GM18870 (cell line): Measurements from ENCODE around the gene MYCBP2.

Experiments used
- ATAC-seq: cut with Tn5 transposase; IDR thresholded peaks from one replicate; pipeline ENCODE4 v1.9.1; 2021; ENCODE audit warnings: moderate library complexity; ENCODE audit not compliant: unreplicated experiment

Gene MYCBP2

DNA sequence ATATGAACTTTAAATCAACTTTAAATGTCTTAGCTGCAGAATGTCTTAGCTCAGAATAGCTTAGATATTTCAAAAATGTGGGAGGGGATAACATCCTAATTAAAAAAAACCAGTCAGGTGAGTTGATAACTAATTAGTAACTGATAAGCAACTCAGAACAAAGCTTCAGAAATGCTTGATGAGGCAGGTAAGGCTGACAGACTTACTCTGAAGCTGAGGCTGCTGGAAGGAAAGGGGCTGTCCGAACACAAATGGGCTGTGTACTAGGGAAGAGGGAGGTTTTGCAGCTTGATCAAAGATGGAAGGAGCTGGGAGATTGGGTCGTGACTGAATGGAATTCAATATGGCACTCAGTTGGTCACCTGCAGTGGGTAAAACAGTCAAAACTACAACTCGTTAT is 208.8 kb downstream of the MYCBP2 start:
- no peak for ATAC-seq

DNA sequence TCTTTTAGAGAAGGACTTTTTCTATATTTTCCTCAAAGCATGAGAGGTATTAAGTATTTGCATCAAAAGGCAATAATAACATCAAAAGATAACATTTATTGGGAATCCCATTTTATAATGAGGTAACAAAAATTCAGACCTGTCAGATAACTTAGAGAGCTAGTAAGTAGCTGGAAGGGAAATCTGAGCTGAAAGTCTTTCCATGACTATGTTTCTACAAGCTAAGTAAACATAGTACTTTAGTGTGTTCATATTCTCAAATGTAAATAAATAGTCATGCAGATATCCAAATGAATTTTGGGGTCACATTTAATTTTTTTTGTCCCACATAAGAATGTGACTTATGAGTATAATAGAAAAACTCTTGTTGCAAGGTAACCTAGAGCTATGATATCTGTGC is 212.6 kb downstream of the MYCBP2 start:
- ATAC-seq: no peak

DNA sequence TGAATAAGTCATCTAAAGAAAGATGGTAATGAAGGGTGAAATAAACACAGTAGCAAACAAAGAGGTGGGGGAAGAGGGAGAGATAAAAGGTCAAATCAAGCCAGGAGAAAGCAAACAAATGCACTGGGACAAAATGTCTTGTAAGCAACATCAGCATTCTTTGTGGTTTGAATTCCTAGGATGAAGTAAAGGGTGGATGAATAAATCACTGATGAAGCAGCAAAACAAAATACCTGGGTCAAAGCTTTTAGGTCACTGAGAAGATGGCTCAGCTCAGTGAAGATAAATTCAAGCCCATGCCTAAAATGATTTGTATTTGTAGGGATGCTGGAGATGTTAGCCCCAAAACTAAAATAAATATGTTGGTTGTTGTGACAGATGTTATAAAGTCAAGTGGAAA is 213.4 kb downstream of the MYCBP2 start:
- no peak for ATAC-seq

DNA sequence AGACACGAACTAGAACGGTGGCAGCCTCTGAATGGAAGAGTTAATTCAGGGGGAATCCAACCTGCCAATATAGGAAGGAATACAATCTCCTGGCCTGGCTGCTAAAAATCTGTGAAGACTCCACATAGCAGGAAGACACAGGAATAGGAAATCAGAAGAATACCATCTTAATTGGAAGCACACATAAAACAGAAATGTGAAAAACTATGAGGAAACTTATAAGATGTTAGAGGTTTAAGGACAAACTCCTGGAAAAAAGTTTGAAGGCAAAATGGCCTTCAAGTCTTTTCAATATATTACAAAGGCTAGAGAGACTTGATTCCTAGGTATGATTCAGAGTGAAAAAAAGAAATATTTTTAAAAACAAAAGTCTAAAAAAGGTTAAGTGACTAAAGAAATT is 221.8 kb downstream of the MYCBP2 start:
- no peak for ATAC-seq

DNA sequence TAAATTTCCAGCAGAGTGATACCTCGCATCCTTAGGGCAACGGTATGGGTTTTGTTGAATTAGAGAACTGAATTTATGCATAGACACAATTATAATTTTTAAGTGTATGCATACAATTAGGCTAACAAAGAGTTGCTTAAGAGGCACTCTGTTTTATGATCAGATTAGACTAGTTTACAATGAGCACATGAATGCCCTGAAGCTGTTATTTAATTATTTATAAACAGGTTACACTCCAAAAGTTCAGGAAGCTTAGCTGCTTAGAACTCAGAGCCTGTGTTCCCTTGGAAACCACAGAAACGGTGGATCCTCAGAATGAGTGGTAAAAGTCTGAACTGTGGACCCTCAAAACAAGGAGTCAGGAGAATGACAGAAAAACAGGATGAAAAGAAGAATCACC is 227.5 kb downstream of the MYCBP2 start:
- no peak for ATAC-seq

DNA sequence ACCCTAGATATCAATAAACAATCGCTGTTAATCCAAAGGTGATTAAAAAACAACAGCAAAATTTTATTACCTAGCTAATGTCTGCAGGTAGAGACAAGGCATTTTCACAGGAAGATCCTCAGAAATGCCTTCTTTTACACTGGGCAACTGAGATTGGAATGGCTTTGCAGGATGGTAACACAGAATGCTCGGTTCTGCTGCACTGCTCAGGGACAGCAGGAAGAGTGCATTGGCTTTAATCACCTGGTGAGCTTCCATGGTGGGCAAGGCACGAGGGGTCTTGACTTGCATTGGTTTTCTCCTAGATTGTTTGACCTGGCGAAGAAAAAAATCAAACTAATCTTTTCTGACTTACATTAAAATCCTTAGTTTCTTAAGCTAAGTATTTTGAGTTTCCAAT is 231.6 kb downstream of the MYCBP2 start:
- no peak for ATAC-seq

DNA sequence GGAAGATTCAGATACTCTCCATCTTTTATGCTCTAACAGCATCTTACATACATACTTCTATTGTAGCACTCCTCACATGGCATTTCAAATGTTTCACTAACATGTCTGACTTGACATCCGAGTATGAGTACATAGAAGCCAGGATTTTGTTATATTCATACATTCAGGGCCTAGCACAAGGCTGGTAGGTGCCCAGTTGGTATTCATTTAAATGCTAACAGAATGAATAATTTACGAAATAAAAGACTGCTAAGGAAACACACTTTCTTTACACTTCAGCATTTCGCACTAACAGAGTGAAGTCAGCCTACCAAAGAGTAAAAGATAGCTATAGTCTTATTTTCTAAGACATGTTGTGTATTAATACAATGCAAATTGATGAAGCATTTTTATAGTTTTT is 232.1 kb downstream of the MYCBP2 start:
- no peak for ATAC-seq

DNA sequence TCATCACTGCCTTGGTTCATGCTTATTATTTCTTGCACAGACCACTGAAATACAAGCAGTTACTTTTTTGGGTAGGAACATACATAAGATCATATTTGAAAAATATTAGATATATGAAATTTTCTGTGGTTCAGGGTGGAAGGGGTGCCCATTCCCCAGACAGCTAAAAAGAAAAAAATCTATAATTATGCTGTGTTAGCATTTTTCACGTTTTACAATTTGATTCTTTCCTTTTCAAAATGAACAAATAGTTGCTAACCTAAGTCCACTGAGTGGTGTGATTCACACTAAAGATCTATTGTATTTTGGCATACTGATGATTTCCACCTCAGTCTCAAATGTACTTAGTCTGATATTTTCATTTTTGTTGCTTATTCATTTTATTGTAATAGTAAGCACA is 233.2 kb downstream of the MYCBP2 start:
- ATAC-seq: no peak

DNA sequence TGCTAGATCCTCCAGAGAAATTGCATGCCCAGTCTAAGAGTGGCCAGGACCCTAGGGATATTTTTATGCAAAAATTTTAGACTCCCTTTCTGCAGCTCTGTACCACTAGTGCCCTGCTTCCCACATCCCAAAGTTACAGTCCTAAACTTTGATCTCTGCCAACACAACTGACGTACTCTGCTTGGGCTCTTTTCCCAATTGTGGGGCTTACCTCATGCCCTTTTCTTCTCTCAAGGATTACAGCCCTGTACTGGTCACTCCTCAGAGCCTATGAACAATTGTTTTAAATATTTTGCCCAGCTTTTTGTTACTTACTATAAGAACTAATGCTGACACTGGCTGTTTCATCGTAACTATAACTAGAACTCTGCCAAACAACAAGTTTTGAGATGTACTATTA is 242.1 kb downstream of the MYCBP2 start:
- no peak for ATAC-seq

DNA sequence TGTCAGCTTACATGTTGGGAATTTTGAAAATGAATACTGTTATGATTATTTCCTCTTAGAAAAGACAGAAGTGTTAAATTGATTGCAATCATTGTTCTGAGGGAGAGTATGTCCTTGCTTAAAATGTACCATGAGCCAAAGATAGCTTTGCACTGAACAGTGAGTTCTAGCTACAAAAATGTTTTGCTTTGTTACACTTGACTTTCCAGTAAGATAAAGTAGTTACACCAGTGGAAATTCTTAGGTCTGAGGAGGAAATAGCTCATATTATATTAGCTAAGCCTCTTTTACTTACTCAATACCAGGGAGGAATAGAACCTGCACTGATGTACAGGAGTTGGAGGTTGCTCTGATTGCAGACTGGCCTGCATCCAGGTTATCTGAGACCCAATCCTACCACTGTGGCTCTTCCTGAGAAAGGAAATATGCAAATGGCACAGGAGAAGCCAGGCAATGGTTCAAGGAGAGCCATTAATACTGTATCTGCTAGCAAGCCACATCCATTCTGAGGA is 246.9 kb downstream of the MYCBP2 start:
- ATAC-seq: no peak

DNA sequence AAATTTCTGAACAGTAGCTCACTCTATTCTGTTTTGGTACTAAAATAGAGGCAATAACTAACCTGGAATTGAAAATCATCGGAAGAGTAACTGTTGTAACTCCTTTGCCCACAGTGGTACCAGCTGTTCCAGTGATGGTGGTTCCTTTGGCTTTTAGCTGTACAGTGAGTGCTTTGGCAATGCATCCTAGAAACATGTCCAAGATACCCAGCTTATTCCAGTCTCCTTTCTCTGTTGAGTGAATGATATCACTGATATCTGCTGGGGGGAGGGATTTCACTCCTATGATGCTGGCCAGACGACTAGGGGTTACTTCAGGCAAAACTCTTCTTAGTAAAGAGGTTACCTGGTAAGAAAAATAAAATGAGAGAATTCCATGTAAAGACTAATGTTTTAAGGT is 259.4 kb downstream of the MYCBP2 start:
- no peak for ATAC-seq

DNA sequence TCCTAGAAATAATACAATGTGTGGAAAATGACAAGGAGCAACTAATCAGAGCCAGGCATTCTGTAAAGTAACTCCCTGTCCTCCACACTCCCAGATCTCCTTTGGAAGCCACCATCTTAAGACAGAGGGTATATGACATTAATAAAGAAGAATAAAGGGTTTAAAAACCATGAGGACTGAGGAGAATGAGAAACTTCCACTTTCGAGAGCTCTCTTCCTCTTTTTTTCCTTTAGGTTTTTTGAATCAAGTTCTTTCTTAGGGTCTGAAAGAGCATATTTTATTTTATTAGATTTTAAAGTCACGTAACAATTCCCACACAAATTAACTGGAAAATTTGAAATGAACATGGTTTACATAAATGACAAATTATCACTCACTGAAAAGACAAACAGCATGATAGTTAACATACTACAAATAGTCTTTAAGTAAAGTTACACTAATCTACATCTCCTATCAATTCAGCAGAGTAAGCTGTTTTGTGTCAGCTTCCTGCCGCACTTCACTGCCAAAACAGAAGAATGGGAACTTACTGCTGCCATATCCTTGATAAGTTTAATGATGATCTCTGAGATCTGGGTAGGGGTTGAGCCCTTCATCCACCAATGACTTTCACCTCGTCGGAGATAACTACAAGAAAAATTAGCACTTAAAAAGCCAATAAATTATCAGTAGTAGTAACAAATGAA is 261.3 kb downstream of the MYCBP2 start:
- no peak for ATAC-seq

DNA sequence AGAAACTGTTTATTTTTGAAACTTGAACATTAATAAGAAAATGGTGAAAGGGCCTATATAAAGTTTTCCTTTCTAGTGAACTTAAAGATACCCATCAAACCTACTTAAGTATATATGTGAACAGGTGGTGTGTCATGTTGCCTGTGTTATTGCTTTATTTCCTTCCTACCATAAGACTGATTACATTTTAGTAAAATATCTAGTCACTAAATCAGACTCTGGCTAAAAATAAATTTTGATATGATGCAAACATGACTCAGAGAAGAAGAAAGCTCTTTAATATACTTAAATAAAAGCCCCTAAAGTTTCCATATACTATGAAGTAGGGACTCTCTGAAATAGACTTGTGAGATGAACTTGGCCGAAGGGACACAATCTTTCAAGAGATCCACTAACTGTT is 264.8 kb downstream of the MYCBP2 start:
- no peak for ATAC-seq

DNA sequence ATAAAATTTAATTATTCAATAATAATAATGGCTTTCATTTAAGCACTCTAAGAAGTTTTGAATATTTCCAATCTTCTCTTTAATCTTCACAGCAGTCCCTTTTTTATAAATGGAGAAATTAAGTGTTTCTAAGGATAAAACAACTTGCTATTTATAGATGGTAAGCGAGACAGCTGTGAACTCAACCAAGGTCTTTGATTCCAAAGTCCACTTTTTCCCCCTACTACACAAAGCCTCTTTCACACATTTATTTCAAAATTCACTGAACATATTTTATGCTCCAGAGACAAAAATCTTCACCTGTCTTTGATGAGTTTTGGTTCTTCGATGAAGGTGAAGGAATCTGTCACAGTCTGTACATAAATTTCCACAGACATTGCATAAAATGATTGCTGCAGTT is 265.5 kb downstream of the MYCBP2 start:
- ATAC-seq: no peak

DNA sequence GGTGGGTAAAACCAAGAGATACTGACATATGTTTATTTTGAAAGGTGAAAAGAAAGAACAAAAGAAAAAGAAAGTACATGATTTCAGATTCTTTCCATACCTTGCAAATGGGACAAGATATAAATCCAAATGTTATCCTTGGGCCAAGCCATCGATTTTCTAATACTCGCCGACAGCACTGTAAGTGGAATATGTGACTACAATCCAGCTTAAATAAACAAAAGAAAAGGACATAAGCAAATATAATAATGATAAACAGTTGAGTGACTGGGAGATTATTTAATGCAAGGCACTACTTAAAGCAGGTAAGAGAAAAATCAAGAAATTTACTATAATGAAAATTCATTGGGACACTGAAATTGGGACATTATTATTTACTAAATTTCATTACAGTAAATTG is 270.0 kb downstream of the MYCBP2 start:
- no peak for ATAC-seq

DNA sequence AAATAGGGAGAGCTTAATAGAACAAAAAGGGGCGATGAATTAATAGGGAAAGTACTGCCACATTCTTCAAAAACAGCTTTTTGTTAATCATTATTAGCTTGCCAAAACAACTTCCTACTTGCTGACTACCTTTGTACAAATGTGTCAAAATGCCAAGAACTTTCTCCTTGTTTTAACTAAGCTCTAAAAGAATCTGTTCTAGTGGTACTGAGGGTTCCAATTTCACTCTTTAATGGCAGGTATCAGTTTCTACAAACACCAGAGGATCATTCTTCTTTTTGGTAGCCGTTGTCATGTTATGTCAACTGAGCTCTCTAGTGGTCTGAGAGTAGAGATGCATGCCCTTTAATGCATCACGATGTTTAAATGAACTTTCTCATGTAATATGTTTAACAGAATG is 270.5 kb downstream of the MYCBP2 start:
- ATAC-seq: no peak

DNA sequence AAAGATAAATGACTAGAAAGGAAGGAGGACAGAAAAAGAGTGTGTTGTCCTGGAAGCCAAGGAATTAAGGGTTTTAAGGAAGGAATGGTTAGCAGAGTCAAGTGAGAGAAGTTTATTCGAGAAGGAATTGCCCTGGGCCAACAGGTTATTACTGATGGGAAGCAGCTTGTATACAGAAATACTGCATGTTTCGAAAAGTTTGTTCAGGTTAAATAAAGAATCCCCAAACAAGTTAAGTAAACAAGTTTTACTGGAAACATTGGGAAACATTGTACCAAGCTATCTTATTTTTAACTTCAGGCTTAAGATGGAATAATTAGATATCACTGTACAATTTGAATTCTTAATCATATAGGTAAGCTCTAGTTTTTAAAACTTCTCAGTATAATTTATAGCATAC is 271.7 kb downstream of the MYCBP2 start:
- ATAC-seq: no peak

DNA sequence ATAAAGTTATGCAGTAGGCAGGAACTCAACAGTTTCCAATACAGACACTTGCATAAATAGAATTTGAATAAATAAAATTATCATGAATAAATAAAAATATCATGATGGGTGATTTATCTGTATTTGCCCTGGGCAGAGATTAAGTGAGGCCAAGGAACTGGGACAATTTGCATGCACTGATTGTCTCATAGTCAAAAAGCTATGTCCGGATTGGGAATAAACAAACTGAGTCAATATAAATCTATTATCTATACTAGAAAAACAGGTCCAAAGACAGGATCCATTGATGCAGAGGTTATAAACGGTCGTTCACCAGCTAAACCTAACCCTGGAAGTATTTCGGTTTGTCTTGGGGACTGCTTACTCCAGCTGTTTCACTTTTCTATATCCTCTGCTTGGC is 273.7 kb downstream of the MYCBP2 start:
- no peak for ATAC-seq

DNA sequence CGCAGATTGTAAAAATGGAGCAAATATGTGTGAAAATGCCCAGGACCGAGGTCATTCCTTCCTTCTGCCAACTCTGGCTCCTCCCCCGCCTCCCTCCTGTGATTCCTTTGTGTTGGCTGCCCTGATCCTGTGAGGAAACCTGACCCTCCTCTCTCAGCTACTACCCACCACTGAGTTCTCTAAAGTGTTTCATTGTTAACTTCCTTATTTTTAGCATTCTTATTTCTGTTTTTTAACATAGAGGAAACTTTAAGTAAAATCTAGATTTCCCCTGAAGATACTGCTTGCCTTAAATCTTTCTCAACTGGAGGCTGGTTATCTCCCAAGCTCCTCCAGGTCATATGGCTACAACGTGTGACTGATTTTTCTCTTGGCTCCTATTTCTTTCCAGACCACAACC is 278.2 kb downstream of the MYCBP2 start:
- ATAC-seq: no peak

DNA sequence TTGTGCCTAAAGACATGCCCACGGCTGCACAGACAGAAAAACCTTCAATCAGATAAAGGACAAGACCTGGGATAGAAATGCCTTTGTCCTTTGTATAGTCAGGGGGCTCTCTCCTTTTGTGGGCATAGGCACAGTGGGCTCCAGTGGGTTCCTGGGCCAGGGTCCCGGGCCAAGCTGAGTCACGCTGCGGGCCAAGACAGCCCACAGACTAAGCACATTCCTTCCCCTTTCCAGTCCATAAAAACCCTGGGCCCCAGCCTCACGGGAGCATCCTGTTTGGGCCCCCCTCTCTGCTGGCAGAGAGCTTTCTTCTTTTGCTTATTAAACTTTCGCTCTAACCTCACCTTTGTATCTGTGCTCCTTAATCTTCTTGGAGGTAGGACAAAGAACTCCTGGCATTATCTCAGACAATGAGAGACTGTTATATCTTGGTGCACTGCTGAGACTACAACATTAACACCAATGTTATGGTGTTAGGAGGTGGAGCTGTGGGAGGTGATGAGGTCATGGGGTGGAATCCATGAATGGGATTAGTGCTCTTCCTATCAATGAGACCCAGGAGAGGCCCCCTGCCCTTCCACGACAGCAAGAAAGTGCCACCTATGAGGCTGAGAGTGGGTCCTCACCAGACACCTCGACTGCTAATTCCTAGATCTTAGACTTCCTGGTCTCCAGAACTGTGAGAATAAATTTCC is 279.1 kb downstream of the MYCBP2 start:
- no peak for ATAC-seq

DNA sequence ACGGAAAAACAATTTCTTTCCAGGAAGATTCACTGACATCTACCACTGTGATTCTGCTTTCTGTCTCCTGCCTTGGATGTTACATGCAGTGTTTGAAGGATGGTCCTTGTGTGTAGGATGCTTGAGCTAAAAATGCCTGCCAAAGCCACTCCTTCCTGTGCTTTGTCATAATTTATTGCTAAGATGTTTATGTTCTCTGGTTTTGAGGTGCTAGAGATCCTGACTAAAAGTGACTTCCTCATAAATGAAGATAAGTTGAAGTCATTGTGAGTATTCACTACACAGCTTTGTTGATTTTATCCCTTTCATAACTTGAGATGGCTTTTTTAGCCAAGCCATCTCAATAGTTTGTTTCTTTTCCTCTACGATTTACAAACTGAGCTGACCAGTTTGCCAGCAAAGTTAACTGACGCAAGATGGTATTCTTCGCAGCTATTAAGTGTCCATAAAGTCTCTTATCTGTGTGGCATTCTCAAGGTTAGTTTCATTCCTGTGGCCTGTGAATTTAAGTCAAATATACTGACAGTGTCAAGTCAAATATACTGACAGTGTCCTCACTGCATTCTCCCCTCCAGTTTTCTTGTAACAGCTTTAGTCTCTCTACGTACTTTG is 284.2 kb downstream of the MYCBP2 start:
- no peak for ATAC-seq

DNA sequence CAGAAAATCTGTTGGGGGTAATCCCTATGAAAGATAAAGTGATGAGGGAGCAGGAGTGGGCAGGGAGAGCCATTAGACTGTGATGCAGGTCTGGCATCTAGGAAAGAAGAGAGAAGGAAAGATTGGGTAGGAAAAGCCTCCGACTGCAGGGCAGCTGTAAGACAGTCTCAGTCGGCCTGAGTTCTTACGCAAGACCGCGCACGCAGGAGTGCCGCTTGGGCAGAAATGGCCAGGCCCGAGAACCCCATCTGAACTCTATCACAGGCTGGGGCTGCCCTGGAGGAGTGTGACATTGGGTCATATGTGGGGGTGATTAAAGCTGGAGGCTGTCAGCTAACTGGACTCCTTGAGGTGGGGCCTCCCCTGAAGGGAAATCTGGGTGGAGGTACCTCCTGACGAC is 286.1 kb downstream of the MYCBP2 start:
- ATAC-seq: no peak
